ENCODE results near the gene VWA8.

DNA sequence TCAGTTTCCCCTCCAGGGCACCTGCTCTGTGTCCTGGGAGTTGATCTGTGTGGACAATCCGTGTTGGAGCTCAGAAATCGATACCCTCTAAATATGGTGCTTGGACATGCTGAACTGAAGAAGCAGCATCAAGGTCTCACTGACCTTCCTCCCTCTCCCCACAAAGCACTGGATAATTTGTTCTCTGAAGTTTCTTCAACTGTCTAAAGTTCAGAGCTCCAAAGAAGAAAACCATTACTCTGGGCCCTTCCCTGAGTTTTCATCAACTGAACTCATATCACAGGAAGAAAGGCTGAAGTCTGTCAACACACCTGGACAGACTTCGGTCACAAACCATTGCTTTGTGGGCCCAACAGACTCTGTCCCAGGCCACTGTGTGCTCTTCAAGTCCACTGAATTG is 371.5 kb downstream of the VWA8 start:
- TF ChIP-seq, protein P1, sequence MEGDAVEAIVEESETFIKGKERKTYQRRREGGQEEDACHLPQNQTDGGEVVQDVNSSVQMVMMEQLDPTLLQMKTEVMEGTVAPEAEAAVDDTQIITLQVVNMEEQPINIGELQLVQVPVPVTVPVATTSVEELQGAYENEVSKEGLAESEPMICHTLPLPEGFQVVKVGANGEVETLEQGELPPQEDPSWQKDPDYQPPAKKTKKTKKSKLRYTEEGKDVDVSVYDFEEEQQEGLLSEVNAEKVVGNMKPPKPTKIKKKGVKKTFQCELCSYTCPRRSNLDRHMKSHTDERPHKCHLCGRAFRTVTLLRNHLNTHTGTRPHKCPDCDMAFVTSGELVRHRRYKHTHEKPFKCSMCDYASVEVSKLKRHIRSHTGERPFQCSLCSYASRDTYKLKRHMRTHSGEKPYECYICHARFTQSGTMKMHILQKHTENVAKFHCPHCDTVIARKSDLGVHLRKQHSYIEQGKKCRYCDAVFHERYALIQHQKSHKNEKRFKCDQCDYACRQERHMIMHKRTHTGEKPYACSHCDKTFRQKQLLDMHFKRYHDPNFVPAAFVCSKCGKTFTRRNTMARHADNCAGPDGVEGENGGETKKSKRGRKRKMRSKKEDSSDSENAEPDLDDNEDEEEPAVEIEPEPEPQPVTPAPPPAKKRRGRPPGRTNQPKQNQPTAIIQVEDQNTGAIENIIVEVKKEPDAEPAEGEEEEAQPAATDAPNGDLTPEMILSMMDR (IDR thresholded peaks at IDR 0.05; ENCODE audit: low read depth, low read length, poor library complexity, severe bottlenecking): no peak
- TF ChIP-seq EZH2phosphoT487 (IDR thresholded peaks at IDR 0.05; ENCODE audit: borderline replicate concordance, low read length): no peak
